ENCODE results near the gene TRPM2.

GRCh38 chr21:44331209-44331608 lies 22.2 kb upstream of the TRPM2 start:
- TF ChIP-seq, protein P1, sequence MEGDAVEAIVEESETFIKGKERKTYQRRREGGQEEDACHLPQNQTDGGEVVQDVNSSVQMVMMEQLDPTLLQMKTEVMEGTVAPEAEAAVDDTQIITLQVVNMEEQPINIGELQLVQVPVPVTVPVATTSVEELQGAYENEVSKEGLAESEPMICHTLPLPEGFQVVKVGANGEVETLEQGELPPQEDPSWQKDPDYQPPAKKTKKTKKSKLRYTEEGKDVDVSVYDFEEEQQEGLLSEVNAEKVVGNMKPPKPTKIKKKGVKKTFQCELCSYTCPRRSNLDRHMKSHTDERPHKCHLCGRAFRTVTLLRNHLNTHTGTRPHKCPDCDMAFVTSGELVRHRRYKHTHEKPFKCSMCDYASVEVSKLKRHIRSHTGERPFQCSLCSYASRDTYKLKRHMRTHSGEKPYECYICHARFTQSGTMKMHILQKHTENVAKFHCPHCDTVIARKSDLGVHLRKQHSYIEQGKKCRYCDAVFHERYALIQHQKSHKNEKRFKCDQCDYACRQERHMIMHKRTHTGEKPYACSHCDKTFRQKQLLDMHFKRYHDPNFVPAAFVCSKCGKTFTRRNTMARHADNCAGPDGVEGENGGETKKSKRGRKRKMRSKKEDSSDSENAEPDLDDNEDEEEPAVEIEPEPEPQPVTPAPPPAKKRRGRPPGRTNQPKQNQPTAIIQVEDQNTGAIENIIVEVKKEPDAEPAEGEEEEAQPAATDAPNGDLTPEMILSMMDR (IDR thresholded peaks at IDR 0.05): no peak
- no peak for TF ChIP-seq EP300 (IDR thresholded peaks at IDR 0.05)
